NCI-H524 (cell line): ENCODE data around the gene BOC.

ENCODE experiments used
- DNase-seq, 2 experiments: peaks; one replicate each; lab custom pipeline; 2025; lab: John Stamatoyannopoulos, UW

BOC gene

GRCh38 chr3:113269661-113270060 lies 58.3 kb downstream of the BOC start:
- peak; percentile 88 to 98 for DNase-seq

GRCh38 chr3:113270068-113270467 lies 58.7 kb downstream of the BOC start:
- no peak for DNase-seq

GRCh38 chr3:113270786-113271185 lies 59.4 kb downstream of the BOC start:
- no peak for DNase-seq

GRCh38 chr3:113271189-113271588 lies 59.8 kb downstream of the BOC start:
- peak in 1 of 2 experiments; percentile 44 for DNase-seq

GRCh38 chr3:113271594-113272384 lies 60.4 kb downstream of the BOC start:
- DNase-seq: no peak

- DNase-seq: no peak
Measured at GRCh38 chr3:113272385-113272779, 61.0 kb downstream of the BOC start.

GRCh38 chr3:113273011-113273410 lies 61.7 kb downstream of the BOC start:
- no peak for DNase-seq

- DNase-seq: no peak
Measured at GRCh38 chr3:113273604-113274378, 62.4 kb downstream of the BOC start.

GRCh38 chr3:113274425-113275257 lies 63.3 kb downstream of the BOC start:
- no peak for DNase-seq

GRCh38 chr3:113275258-113275556 lies 63.9 kb downstream of the BOC start:
- no peak for DNase-seq

GRCh38 chr3:113275583-113275928 lies 64.2 kb downstream of the BOC start:
- no peak for DNase-seq

GRCh38 chr3:113275929-113276750 lies 64.8 kb downstream of the BOC start:
- DNase-seq: peak; percentile 79 to 91

GRCh38 chr3:113276751-113277080 lies 65.4 kb downstream of the BOC start:
- DNase-seq: no peak

GRCh38 chr3:113277414-113277813 lies 66.1 kb downstream of the BOC start:
- DNase-seq: no peak

GRCh38 chr3:113277941-113278598 lies 66.7 kb downstream of the BOC start:
- DNase-seq: no peak

- no peak for DNase-seq
Measured at GRCh38 chr3:113278599-113278955, 67.2 kb downstream of the BOC start.

GRCh38 chr3:113279686-113280085 lies 68.3 kb downstream of the BOC start:
- DNase-seq: no peak

GRCh38 chr3:113283306-113283705 lies 71.9 kb downstream of the BOC start:
- no peak for DNase-seq

GRCh38 chr3:113284453-113285050 lies 73.2 kb downstream of the BOC start:
- DNase-seq: no peak

GRCh38 chr3:113285226-113285625 lies 73.9 kb downstream of the BOC start:
- peak in 1 of 2 experiments; percentile 41 for DNase-seq

GRCh38 chr3:113285741-113286140 lies 74.4 kb downstream of the BOC start:
- no peak for DNase-seq
